Measurements from ENCODE around the gene FRMD5. TPM values are rescaled to one million over a fixed set of nuclear protein-coding genes. Genes with fewer than 3 reads are reported as not detected.

Gene FRMD5
- total RNA-seq, 1 donor from 2014 or later, result 62.4 TPM

GRCh38 chr15:43919540-43920253, 275.4 kb downstream of the FRMD5 start:
- no peak for DNase-seq
- peaks cover 28% of the 10 kb centered on the region for H3K4me1 ChIP-seq
- TF ChIP-seq CTCF (IDR thresholded peaks at IDR 0.05; ENCODE audit: borderline replicate concordance), result no peak
- no peaks in the 10 kb centered on the region for H3K9me3 ChIP-seq (replicated peaks)
- no peaks in the 10 kb centered on the region for H3K27me3 ChIP-seq (ENCODE audit: low read depth)
- no peak overlapping the region for H3K4me3 ChIP-seq
- H3K36me3 ChIP-seq, result no peaks in the 10 kb centered on the region
- intact Hi-C loops (cut with micrococcal nuclease), result loop anchor here (10.0 kb wide), 1 partner anchor 115 kb away; no protein-coding TSS in a partner anchor
- peak overlapping the region; percentile 40 for H3K27ac ChIP-seq (replicated peaks)

GRCh38 chr15:43918717-43919116, 276.4 kb downstream of the FRMD5 start:
- peaks cover 34% of the 10 kb centered on the region for H3K4me1 ChIP-seq
- no peaks in the 10 kb centered on the region for H3K9me3 ChIP-seq (replicated peaks)
- H3K4me3 ChIP-seq, result no peak overlapping the region
- H3K36me3 ChIP-seq, result no peaks in the 10 kb centered on the region
- H3K27ac ChIP-seq (replicated peaks), result no peak overlapping the region
- TF ChIP-seq CTCF (IDR thresholded peaks at IDR 0.05; ENCODE audit: borderline replicate concordance), result no peak
- intact Hi-C loops (cut with micrococcal nuclease), result loop anchor here (10.0 kb wide), 1 partner anchor 116 kb away; no protein-coding TSS in a partner anchor
- H3K27me3 ChIP-seq (ENCODE audit: low read depth), result no peaks in the 10 kb centered on the region
- no peak for DNase-seq

- no peak for DNase-seq
- no peak for TF ChIP-seq CTCF (IDR thresholded peaks at IDR 0.05; ENCODE audit: borderline replicate concordance)
- Histone ChIP-seq H3K27ac (replicated peaks) (peak overlapping the region; percentile 54), H3K9me3 (replicated peaks) (no peaks in the 10 kb centered on the region), H3K4me1 (peaks cover 58% of the 10 kb centered on the region), H3K4me3 (no peak overlapping the region), H3K36me3 (no peaks in the 10 kb centered on the region), H3K27me3 (ENCODE audit: low read depth) (no peaks in the 10 kb centered on the region)
- intact Hi-C loops (cut with micrococcal nuclease), result loop anchor here (10.0 kb wide), 1 partner anchor 119 kb away; no protein-coding TSS in a partner anchor
Measured at GRCh38 chr15:43916326-43916660, 278.8 kb downstream of the FRMD5 start.

GRCh38 chr15:43915631-43916325, 279.3 kb downstream of the FRMD5 start:
- H3K27me3 ChIP-seq (ENCODE audit: low read depth), result no peaks in the 10 kb centered on the region
- H3K4me3 ChIP-seq, result no peak overlapping the region
- TF ChIP-seq CTCF (IDR thresholded peaks at IDR 0.05; ENCODE audit: borderline replicate concordance), result no peak
- peak overlapping the region; percentile 54 for H3K27ac ChIP-seq (replicated peaks)
- DNase-seq, result no peak
- intact Hi-C loops (cut with micrococcal nuclease), result loop anchor here (10.0 kb wide), 1 partner anchor 119 kb away; no protein-coding TSS in a partner anchor
- peaks cover 59% of the 10 kb centered on the region for H3K4me1 ChIP-seq
- no peaks in the 10 kb centered on the region for H3K9me3 ChIP-seq (replicated peaks)
- no peaks in the 10 kb centered on the region for H3K36me3 ChIP-seq

- Histone ChIP-seq H3K36me3 (no peaks in the 10 kb centered on the region), H3K4me1 (peaks cover 46% of the 10 kb centered on the region), H3K27ac (replicated peaks) (peak overlapping the region; percentile 71), H3K9me3 (replicated peaks) (no peaks in the 10 kb centered on the region), H3K4me3 (no peak overlapping the region), H3K27me3 (ENCODE audit: low read depth) (no peaks in the 10 kb centered on the region)
- TF ChIP-seq CTCF (IDR thresholded peaks at IDR 0.05; ENCODE audit: borderline replicate concordance), result no peak
- no peak for DNase-seq
- intact Hi-C loops (cut with micrococcal nuclease), result loop anchor here (10.0 kb wide), 1 partner anchor 121 kb away; no protein-coding TSS in a partner anchor
Measured at GRCh38 chr15:43913941-43914340, 281.1 kb downstream of the FRMD5 start.

Measured in left ventricle myocardium inferior (tissue), 1 donor.